CD4-positive, alpha-beta T cell treated with Interleukin-6 at 100 ng/mL for 8 hours (primary cell): ENCODE results near the gene DTX3L.

Source experiments
- DNase-seq: peaks from one replicate; pipeline ENCODE4 v3.0.0-alpha.2; 2020; ENCODE audit warnings: mixed read lengths, low spot score

Gene DTX3L

DNA sequence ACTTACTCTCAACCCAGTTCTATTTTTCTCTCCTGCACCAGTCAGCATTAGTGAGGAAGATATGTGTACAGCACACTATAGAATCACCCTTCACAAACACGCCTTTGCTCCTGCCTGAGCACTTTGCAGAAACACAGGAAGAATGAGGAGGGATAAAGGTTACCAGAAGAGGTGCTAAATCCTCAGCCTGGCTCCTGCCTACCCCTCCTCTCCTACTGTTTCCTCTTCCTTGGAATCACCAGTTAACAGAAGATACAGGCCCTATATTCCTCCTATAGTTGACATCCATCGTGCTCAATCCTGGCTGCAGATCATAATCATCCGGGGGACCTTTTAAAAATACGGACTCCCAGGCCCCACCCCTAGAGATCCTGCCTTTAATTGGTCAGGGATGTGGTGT lies 42.2 kb downstream of the DTX3L start:
- no peak for DNase-seq

DNA sequence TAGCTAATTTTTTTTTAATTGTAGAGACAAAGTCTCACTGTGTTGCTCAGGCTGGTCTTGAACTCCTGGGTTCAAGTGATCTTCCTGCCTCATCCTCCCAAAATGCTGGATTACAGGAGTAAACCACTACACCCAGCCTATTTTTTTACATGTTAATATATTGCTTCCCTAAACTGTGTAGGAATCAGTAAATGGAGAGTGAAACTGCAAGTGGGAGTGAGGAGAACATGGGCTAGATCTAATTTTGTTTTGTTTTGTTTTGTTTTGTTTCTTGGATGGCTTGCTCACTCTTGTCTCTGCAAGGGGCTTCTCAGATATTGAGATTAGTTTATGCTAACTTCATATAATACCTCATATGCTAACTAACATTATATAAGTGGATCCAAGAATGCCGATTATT lies 44.8 kb downstream of the DTX3L start:
- DNase-seq = no peak

DNA sequence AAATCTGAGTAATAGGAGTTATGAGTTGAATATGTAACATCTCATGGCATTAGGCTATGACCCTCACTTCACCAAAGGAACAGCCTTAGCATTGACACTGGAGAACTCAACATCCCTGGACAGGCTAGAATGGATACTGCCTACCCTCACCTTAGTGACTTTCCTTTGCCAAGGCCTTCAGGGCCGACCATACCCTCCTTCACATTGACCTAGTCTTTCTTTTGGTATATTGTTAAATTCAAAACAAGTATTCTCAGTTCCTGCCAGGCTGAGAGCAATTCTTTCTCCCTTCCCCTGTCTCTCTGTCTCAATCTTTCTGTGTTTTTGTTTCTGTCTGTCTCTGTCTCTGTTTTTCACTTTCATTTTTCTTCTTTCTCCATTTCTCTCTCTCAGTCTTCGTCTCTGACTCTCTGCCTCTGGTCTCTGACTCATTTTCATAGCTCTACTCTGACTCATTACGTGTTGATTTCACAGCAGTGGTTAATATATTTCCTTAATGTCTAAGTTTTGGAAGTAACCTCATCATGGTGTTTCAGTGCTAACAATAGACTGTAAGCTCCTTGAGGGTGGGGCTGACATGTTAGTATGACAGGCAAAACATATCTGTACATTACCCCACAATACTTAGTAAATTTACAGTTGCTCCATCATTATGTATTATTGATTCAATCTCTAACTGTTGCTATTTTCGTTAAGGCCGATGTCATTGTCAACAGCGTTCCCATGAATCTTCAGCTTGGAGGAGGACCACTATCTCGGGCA lies 45.8 kb downstream of the DTX3L start:
- peak; percentile 25 for DNase-seq

DNA sequence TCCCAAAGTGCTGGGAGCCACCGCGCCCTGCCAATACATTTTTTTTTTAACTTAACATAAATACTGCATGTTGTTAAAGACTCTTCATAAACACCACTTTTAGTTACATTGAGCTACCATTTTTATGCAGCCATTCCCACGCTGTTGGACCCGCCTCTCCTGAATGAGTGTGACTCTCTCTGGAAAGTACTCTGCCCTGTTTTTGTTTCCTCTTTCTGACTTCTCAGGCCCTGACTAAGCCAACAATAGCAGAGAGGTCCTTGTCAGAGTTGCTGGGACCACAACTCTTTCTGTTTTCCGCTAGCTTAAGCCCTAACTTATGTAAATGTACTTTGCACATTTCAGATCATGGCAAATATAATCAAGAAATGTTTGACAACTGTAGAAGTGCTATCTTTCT lies 48.6 kb downstream of the DTX3L start:
- no peak for DNase-seq

DNA sequence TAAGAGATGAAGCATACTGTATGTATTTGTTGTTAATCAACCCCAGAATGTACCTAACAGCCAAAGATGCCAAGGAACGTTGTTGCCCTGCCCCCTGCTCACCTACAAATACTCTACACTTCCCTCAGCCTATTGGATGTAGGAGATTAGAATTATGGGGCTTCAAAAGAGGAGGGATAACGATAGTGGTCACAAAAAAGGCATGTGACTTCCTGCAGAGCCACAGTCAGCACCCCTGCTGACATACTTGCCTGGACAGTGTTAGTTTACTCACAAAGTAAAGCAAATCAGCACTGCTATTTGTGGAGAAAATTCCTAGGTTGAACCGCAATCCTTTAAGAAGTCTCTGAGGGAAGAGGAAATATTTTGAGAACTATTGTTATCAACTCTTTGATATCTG lies 51.2 kb downstream of the DTX3L start:
- DNase-seq = no peak

DNA sequence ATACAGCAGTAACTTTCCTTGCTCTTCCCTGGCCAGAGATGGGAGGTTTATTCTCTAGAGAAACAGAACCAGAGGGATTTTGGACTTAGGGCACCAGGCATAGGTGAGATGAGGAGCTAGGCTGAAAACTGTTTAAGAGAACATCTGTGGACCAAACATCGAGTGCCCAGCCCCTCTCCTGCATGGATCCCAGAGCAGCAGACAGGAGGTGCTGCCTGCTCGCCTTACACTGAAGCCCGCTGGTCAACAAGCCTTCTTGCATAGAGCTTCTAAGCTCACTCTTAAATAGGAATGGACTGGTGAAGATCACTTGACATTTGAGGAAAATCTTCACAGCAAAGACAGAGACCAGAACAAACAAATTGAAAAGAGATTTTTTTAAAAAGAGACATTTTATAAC lies 54.5 kb downstream of the DTX3L start:
- no peak for DNase-seq

DNA sequence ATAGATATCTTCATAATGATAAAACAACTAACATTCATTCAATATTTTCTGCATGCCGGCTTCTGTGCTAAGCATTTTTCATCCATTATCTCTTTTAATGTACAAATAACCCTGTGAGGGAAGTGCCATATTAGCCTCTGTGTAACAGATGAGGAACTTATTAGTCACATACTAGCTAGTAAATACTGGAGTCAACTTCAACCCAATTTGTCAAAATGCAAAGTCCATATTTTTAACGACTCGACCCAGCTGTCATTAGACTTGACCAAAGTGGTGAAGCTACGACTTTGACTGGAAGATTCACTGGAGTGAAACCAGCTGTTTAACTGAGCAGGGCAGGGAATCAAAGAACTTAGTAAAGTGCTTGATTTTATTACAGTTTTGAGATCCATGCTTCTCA lies 54.9 kb downstream of the DTX3L start:
- no peak for DNase-seq

DNA sequence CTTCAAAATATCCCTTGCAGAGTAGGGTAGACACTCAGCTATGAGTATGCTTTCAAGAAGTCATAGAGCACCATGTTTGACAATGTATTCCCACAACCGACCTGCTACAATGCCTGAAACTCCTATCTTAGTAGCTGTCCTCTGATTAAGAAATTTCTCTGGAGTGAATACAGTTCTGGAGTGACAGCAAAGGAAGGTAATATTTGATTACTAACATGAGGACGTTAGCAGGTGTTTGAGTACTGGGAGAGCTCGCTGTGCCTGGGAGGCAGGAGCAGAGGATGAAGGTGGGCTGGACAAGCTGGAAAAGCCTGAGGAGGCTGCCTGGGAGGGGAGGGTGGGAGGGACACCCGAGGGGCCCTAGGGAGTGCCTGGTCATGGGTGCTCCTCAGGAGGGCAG lies 56.3 kb downstream of the DTX3L start:
- no peak for DNase-seq

DNA sequence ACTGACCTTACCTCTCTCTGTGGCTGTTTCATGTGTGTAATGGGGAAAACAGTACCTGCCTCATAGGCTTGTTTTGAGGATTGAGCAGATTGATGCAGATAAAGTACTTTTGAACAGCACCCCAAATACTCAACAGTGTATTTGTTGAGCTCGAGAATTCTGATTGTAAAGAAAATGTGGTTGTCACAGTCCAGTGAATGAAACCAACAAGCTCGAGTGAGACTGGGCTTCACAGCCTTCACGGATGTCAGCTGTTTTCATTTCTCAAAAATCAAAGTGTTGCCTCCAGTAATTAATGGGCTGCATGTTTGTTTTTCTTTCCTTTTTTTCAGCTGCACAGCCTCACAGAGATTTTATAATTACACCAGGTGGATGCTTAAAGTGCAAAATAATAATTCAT lies 57.0 kb downstream of the DTX3L start:
- DNase-seq = no peak

DNA sequence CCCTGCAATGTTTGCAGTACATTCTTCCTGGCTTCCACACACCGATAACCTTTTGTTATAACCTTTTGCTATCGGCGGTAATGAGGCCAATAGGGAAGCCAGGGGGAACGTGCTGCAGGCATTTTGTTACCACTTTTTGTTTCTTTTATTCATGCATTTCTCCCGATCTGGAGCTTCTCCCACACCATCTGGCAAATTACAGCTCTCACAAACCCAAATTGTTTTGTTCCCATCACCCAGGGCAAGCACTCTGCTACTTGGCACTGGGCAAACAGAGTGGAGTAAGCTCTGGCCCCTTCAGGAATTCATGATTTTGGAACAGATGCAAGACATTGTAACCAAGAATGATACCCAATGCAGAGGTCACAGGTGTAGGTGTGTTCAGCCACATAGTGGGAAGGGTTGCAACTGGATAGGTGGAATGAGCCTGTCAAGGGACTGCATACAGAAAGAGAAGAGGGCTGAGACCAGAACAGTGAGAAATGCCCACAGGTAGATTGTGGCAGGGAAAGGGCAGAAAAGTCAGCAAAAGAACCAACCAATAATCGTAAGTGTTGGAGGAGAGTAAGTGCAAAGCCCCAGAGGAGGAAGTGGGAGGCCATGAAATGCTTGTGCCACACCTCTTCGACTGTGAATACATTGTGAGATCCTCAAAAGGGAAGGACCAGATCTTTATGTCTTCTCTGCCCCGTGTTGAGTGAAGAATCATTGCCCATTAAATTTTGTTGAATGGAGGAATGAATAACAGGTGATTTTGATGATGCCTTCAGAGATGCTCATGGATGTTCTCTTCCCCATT lies 59.1 kb downstream of the DTX3L start:
- no peak for DNase-seq
